GM12865 (cell line): ENCODE data around the gene ELK3.
A peak's percentile ranks its signal among the peaks of the same experiment; 100 is the strongest.

Experiments
- DNase-seq: peaks from one replicate; pipeline ENCODE4 v3.0.0; 2010; ENCODE audit warnings: low read depth
- H3K4me3 ChIP-seq: 2 replicates; pipeline ENCODE4 v1.5.1; 2011; ENCODE audit warnings: mild to moderate bottlenecking, low read depth, low read length, control low read depth
- CTCF ChIP-seq: IDR thresholded peaks from 2 replicates; pipeline ENCODE4 v1.5.1; 2011; ENCODE audit warnings: low read length, control low read depth, low read depth, inconsistent platforms; ENCODE audit not compliant: insufficient read depth; ENCODE audit errors: missing control alignments

Gene ELK3

GRCh38 chr12:96250119-96250685, 56.0 kb downstream of the ELK3 start:
- no peak overlapping the region for H3K4me3 ChIP-seq
- DNase-seq = no peak
- TF ChIP-seq CTCF = no peak

DNA sequence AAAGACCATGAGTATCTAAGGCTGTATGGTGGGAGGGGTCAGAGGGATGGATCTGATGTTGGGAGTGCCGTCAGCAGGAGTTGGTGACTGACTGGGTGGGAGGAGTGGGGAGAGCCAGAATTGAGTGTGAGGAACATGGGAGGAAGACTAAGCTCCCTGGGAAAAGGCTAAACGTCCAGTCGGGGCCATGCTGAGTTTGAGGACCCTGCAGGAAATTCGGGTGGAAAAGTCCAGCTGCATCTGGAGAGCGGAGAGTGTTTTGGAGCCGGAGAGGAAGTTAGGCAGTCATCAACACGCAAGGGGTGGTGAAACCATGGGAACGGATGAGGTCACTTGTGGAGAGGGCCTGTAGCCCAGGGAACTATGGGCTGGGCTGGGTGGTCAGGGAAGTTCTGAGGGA, 60.9 kb downstream of the ELK3 start:
- TF ChIP-seq CTCF = no peak
- H3K4me3 ChIP-seq = no peak overlapping the region
- DNase-seq = no peak

GRCh38 chr12:96256672-96257361, 62.6 kb downstream of the ELK3 start:
- no peak for TF ChIP-seq CTCF
- no peak overlapping the region for H3K4me3 ChIP-seq
- DNase-seq = no peak

DNA sequence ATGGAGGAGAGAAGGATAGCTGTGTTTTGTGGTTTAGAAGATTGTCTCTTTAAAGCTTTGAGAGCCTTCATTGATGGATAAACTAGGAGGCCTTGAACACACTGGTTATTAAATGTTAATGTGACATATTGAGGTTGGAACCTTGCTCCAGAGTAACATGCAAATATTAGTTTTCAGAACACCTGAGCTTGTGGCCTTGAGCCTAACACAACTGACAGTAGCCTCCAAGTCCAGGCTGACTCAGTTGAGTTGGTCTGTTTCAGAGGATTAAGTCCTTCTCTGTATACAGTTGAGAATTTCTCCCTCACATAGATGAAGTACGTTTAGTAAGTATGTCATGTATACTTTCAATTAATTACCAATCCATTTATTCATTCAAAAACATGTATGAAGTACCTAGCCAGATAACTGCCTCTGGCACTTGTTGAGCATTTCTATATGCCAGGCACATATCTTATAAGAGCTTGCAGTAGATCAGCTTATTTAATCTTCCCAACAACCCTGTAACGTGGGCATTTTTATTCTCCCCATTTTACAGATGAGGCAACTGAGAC, 63.5 kb downstream of the ELK3 start:
- no peak for DNase-seq
- H3K4me3 ChIP-seq = no peak overlapping the region
- TF ChIP-seq CTCF = no peak

DNA sequence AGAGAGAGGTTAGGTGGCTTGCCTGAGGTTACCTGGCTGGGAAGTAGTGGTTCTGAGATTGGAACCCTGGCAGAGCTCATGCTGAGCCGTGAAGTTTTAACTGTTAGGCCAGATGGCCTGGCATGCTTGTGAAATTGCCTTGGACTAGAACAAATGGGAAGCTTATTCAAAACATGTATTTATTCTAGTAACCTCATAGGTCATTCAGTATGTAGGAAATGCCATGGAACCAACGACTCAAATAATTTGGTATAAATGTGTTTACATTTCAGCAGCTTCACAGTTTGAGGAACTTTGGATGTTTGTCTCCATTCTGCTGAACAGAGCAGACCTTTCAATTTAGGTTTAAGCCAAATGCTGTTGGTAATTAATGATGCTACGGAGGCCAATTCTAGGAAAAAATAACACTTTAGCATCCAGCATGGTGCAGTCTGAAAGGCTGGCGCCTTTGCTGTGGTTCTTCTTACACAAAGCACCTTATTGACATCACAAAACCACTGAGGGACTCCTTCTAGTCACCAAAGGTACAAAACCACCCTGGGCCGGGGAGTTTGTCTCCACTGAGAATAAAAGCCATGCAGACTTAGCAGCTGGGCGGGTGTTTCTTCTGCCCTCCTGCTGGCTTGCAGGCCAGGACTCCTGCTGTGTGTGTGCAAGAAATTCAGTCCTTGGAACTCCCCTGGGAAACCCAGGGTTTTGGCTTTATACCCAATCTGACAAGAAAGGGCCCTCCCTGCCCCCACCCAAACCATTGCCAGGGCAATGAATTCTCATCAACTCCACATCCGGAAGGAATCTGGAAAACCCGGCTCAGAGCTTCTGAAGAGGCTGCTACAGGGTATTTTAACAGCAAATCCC, 64.2 kb downstream of the ELK3 start:
- no peak for TF ChIP-seq CTCF
- peak; percentile 30 for DNase-seq
- no peak overlapping the region for H3K4me3 ChIP-seq

DNA sequence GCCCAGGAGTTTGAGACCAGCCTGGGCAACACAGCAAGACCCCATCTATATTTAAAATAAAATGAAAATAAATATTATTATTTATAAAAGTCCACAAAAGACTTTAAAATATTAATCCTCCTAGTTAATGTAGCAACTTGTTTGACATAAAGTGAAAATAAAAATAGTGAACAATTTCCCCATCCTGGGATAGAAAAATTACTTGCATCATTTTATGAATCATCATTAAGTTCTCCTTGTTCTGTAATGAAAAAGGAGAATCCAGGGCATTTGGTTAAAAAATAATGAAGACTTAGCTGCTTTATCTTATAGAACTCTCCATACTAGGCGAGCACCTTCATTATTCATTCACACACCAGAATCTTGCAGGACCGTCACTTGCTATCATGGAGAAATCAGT, 66.1 kb downstream of the ELK3 start:
- no peak for TF ChIP-seq CTCF
- no peak overlapping the region for H3K4me3 ChIP-seq
- DNase-seq = no peak
